NCI-H2107 treated with DMSO at 0.1 percent for 48 hours (cell line): ENCODE results near the gene SETBP1.
"Not testable (repeated sequence)": the region's sequence is repeated elsewhere in the genome, so short reads cannot be mapped to it uniquely, and the experiment has no call there.

Experiments
- DNase-seq: peaks from one replicate; lab custom pipeline; 2025; ENCODE audit not compliant: unreplicated experiment; lab: John Stamatoyannopoulos, UW

Gene SETBP1

GRCh38 chr18:44786688-44787087 is 106.0 kb downstream of the SETBP1 start:
- peak; percentile 50 for DNase-seq

- DNase-seq, result no peak
Measured at GRCh38 chr18:44788334-44788733, 107.6 kb downstream of the SETBP1 start.

DNA sequence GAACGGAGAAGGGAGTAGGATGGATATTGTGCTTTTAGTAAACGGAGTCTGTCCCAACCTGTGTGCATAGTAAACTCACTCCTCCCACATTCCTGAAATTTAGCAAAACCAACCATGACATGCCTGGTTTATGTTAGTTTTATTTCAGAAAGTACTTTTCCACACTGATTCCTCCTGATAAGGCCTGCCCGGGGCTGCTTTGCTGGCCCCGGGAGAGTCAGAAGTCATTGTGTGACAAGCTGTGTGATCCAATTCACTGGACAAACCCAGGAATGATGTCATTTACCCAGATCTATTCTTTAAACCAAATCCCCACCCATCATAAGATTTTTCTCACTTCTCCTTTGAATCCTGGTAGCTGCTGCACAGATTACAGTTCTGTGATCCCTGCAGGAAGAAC is 109.0 kb downstream of the SETBP1 start:
- DNase-seq, result no peak

DNA sequence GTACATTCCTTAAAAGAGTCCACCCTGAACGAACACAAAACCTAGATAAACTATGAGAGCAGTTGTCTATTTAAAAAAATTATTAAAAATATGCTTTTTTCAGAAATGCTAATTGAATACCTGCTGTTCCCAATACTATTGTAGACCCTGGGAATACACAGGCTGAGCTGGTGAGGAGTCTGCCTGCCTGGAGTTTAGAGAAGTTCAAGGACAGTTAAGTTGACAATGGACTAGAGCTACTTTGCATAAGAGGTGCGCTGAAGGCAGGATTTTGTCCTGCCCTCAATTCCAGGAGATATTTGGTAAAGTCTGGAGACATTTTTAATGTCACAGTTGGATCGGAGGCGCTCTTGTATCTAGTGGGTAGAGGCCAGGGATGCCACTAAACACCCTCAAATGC is 110.2 kb downstream of the SETBP1 start:
- DNase-seq, result no peak

DNA sequence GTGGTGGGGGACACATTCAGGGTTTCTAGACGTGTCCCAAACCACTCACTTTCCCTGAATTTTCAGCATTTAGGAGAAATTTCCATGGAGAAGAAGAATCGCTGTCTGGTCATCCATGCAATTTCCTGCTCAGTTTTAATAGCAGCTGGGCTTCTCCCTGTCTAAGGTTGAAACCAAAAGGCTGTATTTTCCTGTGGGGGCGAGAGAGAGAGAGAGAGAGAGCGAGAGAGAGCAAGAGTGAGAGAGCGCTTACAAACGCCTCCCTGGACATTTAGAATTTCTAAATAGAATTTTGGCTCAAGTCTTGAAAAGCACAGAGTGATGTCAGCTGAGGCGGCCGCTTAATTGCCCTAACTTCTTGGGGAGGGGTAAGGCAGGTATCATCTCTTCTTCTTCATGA is 110.8 kb downstream of the SETBP1 start:
- no peak for DNase-seq

- DNase-seq, result no peak
Measured at GRCh38 chr18:44792456-44793061, 111.9 kb downstream of the SETBP1 start.

- DNase-seq, result no peak
Measured at GRCh38 chr18:44793194-44793593, 112.5 kb downstream of the SETBP1 start.

DNA sequence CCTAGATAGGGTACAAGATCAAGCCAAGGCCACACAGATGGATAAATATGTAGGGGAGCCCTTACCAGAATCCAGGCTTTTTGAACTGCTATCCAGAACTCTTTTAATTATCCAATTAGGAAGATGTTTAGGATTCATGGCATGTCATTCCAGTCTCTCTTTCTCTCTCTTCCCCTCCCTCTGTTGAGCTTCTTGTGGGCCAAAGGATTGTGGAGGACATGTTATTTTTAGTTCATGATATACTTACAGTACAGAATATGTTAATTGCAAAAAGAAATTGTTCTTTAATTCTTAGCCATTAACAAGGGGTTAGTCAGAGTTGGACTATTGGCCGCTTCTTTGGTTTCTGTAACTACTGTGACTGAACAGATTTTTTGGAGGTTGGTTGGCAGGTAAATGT is 113.0 kb downstream of the SETBP1 start:
- no peak for DNase-seq

DNA sequence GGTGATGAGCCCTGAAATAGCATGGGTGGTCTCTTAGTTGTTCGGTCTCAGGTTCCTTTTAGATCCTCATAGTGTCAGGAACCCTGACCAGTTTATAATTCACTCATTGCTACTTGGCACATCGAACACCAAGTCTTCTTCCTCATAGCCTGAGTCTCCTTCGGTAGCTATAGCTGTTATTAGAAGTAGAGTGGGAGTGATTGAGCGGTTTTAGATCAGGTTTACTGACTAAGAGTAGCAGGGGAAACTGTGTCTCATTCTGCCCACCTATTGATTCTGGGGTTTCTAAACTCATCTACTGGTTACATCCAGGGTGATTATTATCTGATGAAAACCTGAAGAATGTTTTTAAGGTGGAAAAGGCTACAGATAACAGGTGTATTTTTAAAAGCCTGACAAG is 114.6 kb downstream of the SETBP1 start:
- no peak for DNase-seq

DNA sequence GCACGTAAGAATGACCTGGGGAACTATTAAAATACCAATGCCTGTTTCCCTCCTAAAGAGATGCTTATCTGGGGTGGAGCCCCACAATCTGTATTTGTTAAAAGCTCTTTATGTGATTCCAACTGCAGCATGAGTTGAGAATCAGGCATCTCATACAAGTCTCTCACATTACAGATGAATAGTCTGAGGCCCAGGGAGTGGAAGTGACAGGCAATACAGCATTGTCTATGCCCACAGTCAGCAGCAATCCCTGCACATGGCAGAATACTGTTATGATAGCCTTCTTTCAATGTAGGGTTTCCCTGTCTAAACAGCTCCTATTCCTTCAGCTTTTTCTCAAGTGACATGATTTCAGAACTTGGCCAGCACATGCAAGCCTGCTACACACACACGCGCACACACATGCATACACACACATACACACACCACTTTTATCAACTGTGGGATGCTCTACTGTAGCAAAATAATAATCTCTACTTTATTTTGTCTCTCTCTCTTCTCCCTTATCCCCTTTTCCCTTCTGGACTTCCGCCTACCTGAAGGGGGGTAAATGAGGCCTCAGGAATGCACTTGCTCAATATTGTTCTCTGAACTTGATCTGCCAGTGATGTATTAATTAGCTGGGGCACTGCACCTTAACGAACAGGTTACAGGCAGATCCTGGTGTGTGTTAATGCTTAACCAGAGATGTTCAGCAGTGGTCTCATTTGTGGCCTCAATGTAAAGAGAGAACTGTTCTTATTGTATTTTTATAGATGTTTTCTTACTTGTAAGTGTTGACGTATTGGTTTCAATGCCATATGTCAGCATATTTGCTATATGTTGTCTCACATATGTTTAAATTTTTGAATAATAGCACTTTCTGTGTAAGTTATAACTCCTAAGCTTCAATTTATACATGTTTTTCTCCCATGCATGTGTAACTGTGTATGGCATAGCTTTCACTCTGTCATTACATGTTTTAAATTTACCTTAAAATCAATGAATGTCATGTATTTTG is 116.0 kb downstream of the SETBP1 start:
- DNase-seq, result no peak

DNA sequence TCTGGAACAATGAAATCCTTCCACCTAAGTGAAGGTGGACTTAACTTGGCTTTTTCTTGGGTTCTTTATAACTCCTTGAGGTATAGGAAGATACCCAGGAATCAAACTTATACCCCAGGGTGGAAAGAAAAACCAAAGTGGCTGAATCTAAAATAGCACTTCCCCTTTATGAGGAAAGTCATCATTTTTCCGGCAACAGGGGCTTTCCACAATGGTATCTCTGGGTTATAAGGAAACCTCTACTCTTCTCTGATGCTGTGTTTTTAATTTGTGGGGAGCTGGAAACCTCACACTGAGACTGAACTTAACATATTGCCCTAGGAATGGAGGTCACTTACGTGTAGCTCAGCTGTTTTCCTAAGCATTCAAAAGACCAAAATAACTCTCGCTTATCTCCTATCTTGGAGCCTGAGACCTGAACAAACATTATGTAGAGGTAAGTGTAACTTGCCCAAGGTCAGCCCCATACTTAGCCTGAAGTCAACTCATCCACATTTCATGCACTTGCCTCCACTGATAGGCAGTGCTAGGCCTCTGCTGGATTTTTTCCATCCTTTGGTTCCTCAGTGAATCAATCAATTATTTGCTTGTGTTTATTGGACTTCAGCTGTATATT is 117.9 kb downstream of the SETBP1 start:
- DNase-seq, result no peak

DNA sequence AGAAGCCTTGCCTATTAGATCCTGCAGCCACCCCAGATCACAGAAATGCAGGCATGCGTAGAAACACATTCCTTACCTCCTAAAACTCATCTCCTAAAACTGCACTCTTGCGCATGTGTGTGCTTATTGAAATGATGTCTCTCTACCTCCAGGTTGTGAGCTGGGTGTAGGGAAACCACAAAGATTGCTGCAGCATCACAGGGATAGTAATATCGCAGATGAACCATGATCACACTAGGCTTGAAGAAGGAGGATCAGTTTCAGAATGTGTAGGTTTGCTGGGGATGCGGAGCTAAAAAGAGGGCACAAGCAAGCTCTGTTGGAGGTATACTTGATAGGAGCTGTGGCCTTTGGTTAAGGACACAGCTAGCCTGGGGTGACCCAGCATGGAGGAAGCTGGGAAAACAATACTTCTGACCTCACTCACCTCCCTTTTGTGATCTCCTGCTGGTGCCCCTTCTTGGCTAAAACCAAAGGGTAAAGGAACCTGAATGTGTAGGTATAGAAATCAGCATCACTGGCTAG is 118.8 kb downstream of the SETBP1 start:
- DNase-seq, result no peak

DNA sequence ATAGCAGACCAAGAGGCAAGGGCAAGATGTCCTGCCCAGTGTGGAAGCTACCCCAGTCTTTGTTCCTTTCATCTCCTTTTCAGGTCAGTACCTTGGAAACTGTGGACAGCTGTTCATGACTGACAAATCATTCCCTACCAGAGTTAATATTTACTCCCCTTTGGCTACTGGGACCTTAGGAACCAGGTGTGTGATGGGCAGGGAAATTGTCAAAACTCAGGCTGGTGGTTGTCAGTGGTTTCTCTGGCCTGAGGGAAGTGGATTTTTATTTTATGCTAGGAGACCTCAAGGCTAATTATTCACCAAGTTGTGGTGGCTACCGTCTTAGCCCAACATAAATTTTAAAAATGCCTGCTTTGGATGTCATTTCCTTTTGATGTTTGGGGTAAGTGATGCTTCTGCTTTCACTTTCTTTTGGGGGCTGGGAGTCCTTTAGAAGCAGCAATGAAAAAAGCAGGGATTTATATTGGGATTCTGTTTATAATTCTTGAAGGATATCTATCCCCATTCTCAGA is 119.3 kb downstream of the SETBP1 start:
- no peak for DNase-seq

- not testable (repeated sequence) for DNase-seq
Measured at GRCh38 chr18:44800766-44801165, 120.1 kb downstream of the SETBP1 start.

- DNase-seq, result no peak
Measured at GRCh38 chr18:44801781-44802180, 121.1 kb downstream of the SETBP1 start.

- no peak for DNase-seq
Measured at GRCh38 chr18:44802508-44802907, 121.8 kb downstream of the SETBP1 start.

- DNase-seq, result no peak
Measured at GRCh38 chr18:44803019-44803650, 122.4 kb downstream of the SETBP1 start.

- DNase-seq, result no peak
Measured at GRCh38 chr18:44804033-44804432, 123.3 kb downstream of the SETBP1 start.

- no peak for DNase-seq
Measured at GRCh38 chr18:44805176-44805575, 124.5 kb downstream of the SETBP1 start.

DNA sequence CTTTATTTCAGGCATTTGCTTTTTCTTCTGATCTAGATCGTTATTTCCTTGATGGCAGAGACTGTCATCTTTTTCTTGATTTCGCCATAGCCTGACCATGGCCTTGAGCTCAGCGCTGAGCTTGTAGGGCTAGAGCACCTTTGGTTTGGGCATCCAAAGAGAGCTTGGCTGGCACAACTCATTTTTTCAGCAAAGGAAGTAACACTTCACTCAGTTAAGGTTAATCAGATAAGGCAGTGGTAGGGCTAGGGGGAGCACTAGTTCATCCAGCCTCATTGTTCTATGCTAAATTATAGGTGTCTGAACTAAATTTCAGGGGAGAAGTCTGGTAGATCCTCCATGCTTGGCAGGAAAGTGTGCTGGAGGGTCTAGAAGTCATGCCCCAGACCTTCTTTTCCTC is 125.0 kb downstream of the SETBP1 start:
- DNase-seq, result no peak

GRCh38 chr18:44807766-44808165 is 127.1 kb downstream of the SETBP1 start:
- DNase-seq, result no peak
